ENCODE measurements around the gene CCDC154.
A peak's percentile ranks its signal among the peaks of the same experiment; 100 is the strongest.
"Not testable (repeated sequence)": the region's sequence is repeated elsewhere in the genome, so short reads cannot be mapped to it uniquely, and the experiment has no call there.

CCDC154 gene

DNA sequence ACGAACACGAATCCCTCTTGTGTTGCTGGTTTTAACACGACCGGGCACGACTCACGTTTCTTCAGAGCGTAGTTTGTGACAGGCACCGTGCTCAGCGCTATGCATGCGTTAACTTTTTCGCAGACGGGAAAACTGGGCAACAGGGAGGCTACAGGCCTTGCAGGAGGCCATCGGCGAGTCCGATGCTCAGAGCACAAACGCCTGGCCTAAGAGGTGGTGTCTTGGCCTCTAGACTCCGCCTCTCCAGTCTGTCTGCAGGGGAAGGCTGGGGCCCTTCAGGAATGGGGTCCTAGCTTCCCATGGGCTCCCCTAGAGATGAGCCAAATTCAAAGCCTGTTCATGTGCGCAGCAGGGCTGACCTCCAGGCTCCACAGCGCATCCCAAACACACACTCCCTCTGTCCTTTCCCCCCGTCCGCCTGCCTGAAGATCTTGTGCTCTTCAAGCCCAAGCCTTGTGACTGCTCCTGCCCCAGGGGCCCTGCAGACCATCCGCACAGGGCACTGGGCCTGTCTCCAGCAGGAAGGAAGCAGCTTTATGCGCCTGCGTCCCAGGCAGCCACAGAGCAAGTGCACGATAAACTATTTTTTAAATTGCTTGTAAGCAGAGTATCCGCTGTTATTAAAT is 27.3 kb upstream of the CCDC154 start:
- H3K9me3 ChIP-seq (ENCODE audit: control insufficient read depth, low read length) = no peaks in the 10 kb centered on the region
- H3K9ac ChIP-seq (ENCODE audit: low read length) = peak overlapping the region; percentile 55
- H4K8ac ChIP-seq (ENCODE audit: low read length) = no peak overlapping the region
- no peak overlapping the region for H3K4me2 ChIP-seq (ENCODE audit: low read length, poor library complexity, severe bottlenecking)
- H3K36me3 ChIP-seq (ENCODE audit: control insufficient read depth in 1 of 2, insufficient read depth in 2 of 2, low read depth in 1 of 2, low read length in 2 of 2) = peaks cover 4 to 20% of the 10 kb centered on the region in 2 experiments
- DNase-seq = no peak
- H3K4me3 ChIP-seq (ENCODE audit: insufficient read depth in 1 of 2, low read depth in 1 of 2, low read length in 2 of 2) = peak overlapping the region in 1 of 2 experiments; percentile 45
- H3K14ac ChIP-seq (ENCODE audit: low read length in 2 of 2) = no peak overlapping the region
- H2BK120ac ChIP-seq (ENCODE audit: low read depth, low read length) = no peak overlapping the region
- H2BK5ac ChIP-seq (ENCODE audit: low read depth, low read length, poor library complexity, severe bottlenecking) = no peak overlapping the region
- WGBS = 92% methylated on average over 25 of the region's 26 CpGs
- H3K23ac ChIP-seq (ENCODE audit: low read length in 2 of 2) = no peak overlapping the region
- no peak overlapping the region for H3K4ac ChIP-seq (ENCODE audit: low read depth in 1 of 2, low read length in 2 of 2)
- H2BK15ac ChIP-seq (ENCODE audit: low read depth, poor library complexity, severe bottlenecking) = no peak overlapping the region
- no peak overlapping the region for H2BK12ac ChIP-seq (ENCODE audit: low read length in 2 of 2)
- peaks cover 47% of the 10 kb centered on the region for H3K4me1 ChIP-seq (ENCODE audit: control insufficient read depth, insufficient read depth, low read depth, low read length)
- H3K79me1 ChIP-seq (replicated peaks; ENCODE audit: low read length, poor library complexity, severe bottlenecking) = peaks cover 48% of the 10 kb centered on the region
- no peak overlapping the region for H3K18ac ChIP-seq (ENCODE audit: low read depth in 1 of 2, low read length in 2 of 2)
- no peak overlapping the region for H3K27ac ChIP-seq (ENCODE audit: low read length, poor library complexity, severe bottlenecking)
- H3K27me3 ChIP-seq (ENCODE audit: control insufficient read depth in 1 of 2, insufficient read depth in 1 of 2, low read length in 2 of 2) = no peaks in the 10 kb centered on the region
- peak overlapping the region; percentile 3 for H4K91ac ChIP-seq (ENCODE audit: low read length)
- H2AFZ ChIP-seq (ENCODE audit: low read depth, low read length) = no peak overlapping the region
- no peak overlapping the region for H2AK5ac ChIP-seq (ENCODE audit: low read length, severe bottlenecking)

DNA sequence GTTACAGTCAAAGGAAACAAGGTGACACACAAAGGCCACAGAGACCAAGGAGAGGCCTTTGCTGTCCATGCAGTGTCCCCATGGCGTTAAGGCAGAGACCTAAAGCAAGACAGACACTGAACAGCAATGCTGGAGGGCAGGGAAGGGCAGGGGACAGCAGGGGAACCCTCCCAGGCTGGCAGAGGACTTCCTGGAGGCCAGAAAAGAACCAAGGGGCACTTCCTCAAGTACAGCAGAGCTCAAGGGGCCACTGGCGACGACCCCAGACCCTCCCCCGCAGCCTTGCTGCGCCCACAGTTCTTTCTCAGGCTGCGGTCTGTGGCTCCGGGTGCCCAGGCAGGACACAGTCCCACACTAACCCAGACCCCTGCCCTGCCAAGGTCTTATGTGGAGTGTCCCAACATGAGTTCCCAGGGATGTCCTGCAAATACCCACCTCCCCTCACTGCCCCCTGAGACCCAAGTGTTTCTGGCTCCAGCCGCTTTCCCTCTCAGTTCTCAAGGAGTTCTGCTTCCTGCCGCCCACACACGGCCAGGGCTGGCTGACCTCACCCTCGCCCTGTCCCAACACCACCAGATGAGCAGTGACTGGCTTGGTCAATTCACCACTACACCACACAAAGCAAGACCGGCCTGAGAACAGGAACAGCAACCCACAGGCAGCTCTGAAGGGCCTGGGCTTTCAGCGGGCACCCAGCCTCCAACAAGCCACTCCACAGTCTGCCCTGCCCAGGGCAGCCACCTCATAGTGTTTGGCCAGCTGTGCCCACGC is 26.3 kb upstream of the CCDC154 start:
- no peak overlapping the region for H3K4me2 ChIP-seq (ENCODE audit: low read length, poor library complexity, severe bottlenecking)
- no peak overlapping the region for H2BK15ac ChIP-seq (ENCODE audit: low read depth, poor library complexity, severe bottlenecking)
- H2AFZ ChIP-seq (ENCODE audit: low read depth, low read length) = no peak overlapping the region
- no peaks in the 10 kb centered on the region for H3K27me3 ChIP-seq (ENCODE audit: control insufficient read depth in 1 of 2, insufficient read depth in 1 of 2, low read length in 2 of 2)
- no peak overlapping the region for H2BK5ac ChIP-seq (ENCODE audit: low read depth, low read length, poor library complexity, severe bottlenecking)
- H3K9ac ChIP-seq (ENCODE audit: low read length) = peak overlapping the region; percentile 55
- H4K91ac ChIP-seq (ENCODE audit: low read length) = peak overlapping the region; percentile 57
- peak overlapping the region in 1 of 2 experiments; percentile 45 for H3K4me3 ChIP-seq (ENCODE audit: insufficient read depth in 1 of 2, low read depth in 1 of 2, low read length in 2 of 2)
- no peaks in the 10 kb centered on the region for H3K9me3 ChIP-seq (ENCODE audit: control insufficient read depth, low read length)
- peaks cover 54% of the 10 kb centered on the region for H3K79me1 ChIP-seq (replicated peaks; ENCODE audit: low read length, poor library complexity, severe bottlenecking)
- H3K18ac ChIP-seq (ENCODE audit: low read depth in 1 of 2, low read length in 2 of 2) = peak overlapping the region in 1 of 2 experiments; percentile 49
- peak overlapping the region in 1 of 2 experiments; percentile 48 for H3K14ac ChIP-seq (ENCODE audit: low read length in 2 of 2)
- peak; percentile 68 for DNase-seq
- no peak overlapping the region for H2BK120ac ChIP-seq (ENCODE audit: low read depth, low read length)
- peaks cover 46% of the 10 kb centered on the region for H3K4me1 ChIP-seq (ENCODE audit: control insufficient read depth, insufficient read depth, low read depth, low read length)
- no peak overlapping the region for H3K27ac ChIP-seq (ENCODE audit: low read length, poor library complexity, severe bottlenecking)
- H2BK12ac ChIP-seq (ENCODE audit: low read length in 2 of 2) = peak overlapping the region; percentile 9 to 71
- H4K8ac ChIP-seq (ENCODE audit: low read length) = peak overlapping the region; percentile 45
- peak overlapping the region in 1 of 2 experiments; percentile 46 for H3K23ac ChIP-seq (ENCODE audit: low read length in 2 of 2)
- H2AK5ac ChIP-seq (ENCODE audit: low read length, severe bottlenecking) = no peak overlapping the region
- H3K4ac ChIP-seq (ENCODE audit: low read depth in 1 of 2, low read length in 2 of 2) = peak overlapping the region; percentile 42 to 52
- peaks cover 4 to 25% of the 10 kb centered on the region in 2 experiments for H3K36me3 ChIP-seq (ENCODE audit: control insufficient read depth in 1 of 2, insufficient read depth in 2 of 2, low read depth in 1 of 2, low read length in 2 of 2)
- WGBS = 66% methylated on average over 14 of the region's 14 CpGs

GRCh38 chr16:1469693-1470201 is 25.4 kb upstream of the CCDC154 start:
- no peak overlapping the region for H2AK5ac ChIP-seq (ENCODE audit: low read length, severe bottlenecking)
- DNase-seq = no peak
- no peak overlapping the region for H3K4ac ChIP-seq (ENCODE audit: low read depth in 1 of 2, low read length in 2 of 2)
- H3K18ac ChIP-seq (ENCODE audit: low read depth in 1 of 2, low read length in 2 of 2) = no peak overlapping the region
- H2BK15ac ChIP-seq (ENCODE audit: low read depth, poor library complexity, severe bottlenecking) = peak overlapping the region; percentile 13
- H3K79me1 ChIP-seq (replicated peaks; ENCODE audit: low read length, poor library complexity, severe bottlenecking) = peaks cover 55% of the 10 kb centered on the region
- H2AFZ ChIP-seq (ENCODE audit: low read depth, low read length) = no peak overlapping the region
- H3K27ac ChIP-seq (ENCODE audit: low read length, poor library complexity, severe bottlenecking) = no peak overlapping the region
- H3K14ac ChIP-seq (ENCODE audit: low read length in 2 of 2) = no peak overlapping the region
- H3K27me3 ChIP-seq (ENCODE audit: control insufficient read depth in 1 of 2, insufficient read depth in 1 of 2, low read length in 2 of 2) = no peaks in the 10 kb centered on the region
- H2BK120ac ChIP-seq (ENCODE audit: low read depth, low read length) = no peak overlapping the region
- no peak overlapping the region for H4K8ac ChIP-seq (ENCODE audit: low read length)
- no peak overlapping the region for H3K4me2 ChIP-seq (ENCODE audit: low read length, poor library complexity, severe bottlenecking)
- peak overlapping the region in 1 of 2 experiments; percentile 25 for H2BK12ac ChIP-seq (ENCODE audit: low read length in 2 of 2)
- H3K36me3 ChIP-seq (ENCODE audit: control insufficient read depth in 1 of 2, insufficient read depth in 2 of 2, low read depth in 1 of 2, low read length in 2 of 2) = peaks cover 4 to 35% of the 10 kb centered on the region in 2 experiments
- H3K4me3 ChIP-seq (ENCODE audit: insufficient read depth in 1 of 2, low read depth in 1 of 2, low read length in 2 of 2) = no peak overlapping the region
- WGBS = 94% methylated on average over 20 of the region's 20 CpGs
- H3K9ac ChIP-seq (ENCODE audit: low read length) = peak overlapping the region; percentile 55
- peaks cover 41% of the 10 kb centered on the region for H3K4me1 ChIP-seq (ENCODE audit: control insufficient read depth, insufficient read depth, low read depth, low read length)
- no peak overlapping the region for H2BK5ac ChIP-seq (ENCODE audit: low read depth, low read length, poor library complexity, severe bottlenecking)
- H4K91ac ChIP-seq (ENCODE audit: low read length) = no peak overlapping the region
- H3K23ac ChIP-seq (ENCODE audit: low read length in 2 of 2) = no peak overlapping the region
- no peaks in the 10 kb centered on the region for H3K9me3 ChIP-seq (ENCODE audit: control insufficient read depth, low read length)

GRCh38 chr16:1469141-1469540 is 24.8 kb upstream of the CCDC154 start:
- H2BK12ac ChIP-seq (ENCODE audit: low read length in 2 of 2); DNase-seq; H2AFZ ChIP-seq (ENCODE audit: low read depth, low read length); H2BK5ac ChIP-seq (ENCODE audit: low read depth, low read length, poor library complexity, severe bottlenecking); H2BK15ac ChIP-seq (ENCODE audit: low read depth, poor library complexity, severe bottlenecking); H4K91ac ChIP-seq (ENCODE audit: low read length); H4K8ac ChIP-seq (ENCODE audit: low read length); H3K4me2 ChIP-seq (ENCODE audit: low read length, poor library complexity, severe bottlenecking); H3K4me3 ChIP-seq (ENCODE audit: insufficient read depth in 1 of 2, low read depth in 1 of 2, low read length in 2 of 2); H2BK120ac ChIP-seq (ENCODE audit: low read depth, low read length); H3K27ac ChIP-seq (ENCODE audit: low read length, poor library complexity, severe bottlenecking); H3K27me3 ChIP-seq (ENCODE audit: control insufficient read depth in 1 of 2, insufficient read depth in 1 of 2, low read length in 2 of 2); H3K14ac ChIP-seq (ENCODE audit: low read length in 2 of 2); H3K18ac ChIP-seq (ENCODE audit: low read depth in 1 of 2, low read length in 2 of 2); H3K4ac ChIP-seq (ENCODE audit: low read depth in 1 of 2, low read length in 2 of 2); H3K9me3 ChIP-seq (ENCODE audit: control insufficient read depth, low read length); H3K23ac ChIP-seq (ENCODE audit: low read length in 2 of 2); H2AK5ac ChIP-seq (ENCODE audit: low read length, severe bottlenecking); H3K9ac ChIP-seq (ENCODE audit: low read length): not testable (repeated sequence)
- WGBS = 87% methylated on average over 3 of the region's 5 CpGs
- H3K36me3 ChIP-seq (ENCODE audit: control insufficient read depth in 1 of 2, insufficient read depth in 2 of 2, low read depth in 1 of 2, low read length in 2 of 2) = peaks cover 8 to 41% of the 10 kb centered on the region in 2 experiments
- H3K79me1 ChIP-seq (replicated peaks; ENCODE audit: low read length, poor library complexity, severe bottlenecking) = peaks cover 51% of the 10 kb centered on the region
- peaks cover 36% of the 10 kb centered on the region for H3K4me1 ChIP-seq (ENCODE audit: control insufficient read depth, insufficient read depth, low read depth, low read length)

All from mesenchymal stem cell (in vitro differentiated cells and primary cell).